Measurements from ENCODE around the gene PPT2. TPM values are rescaled to one million over a fixed set of nuclear protein-coding genes. Genes with fewer than 3 reads are reported as not detected.
A peak's percentile ranks its signal among the peaks of the same experiment; 100 is the strongest.

Gene PPT2
- total and polyA plus RNA-seq, 2 of the 8 experiments (the other 6 are each of a cell fraction or from before 2014, with no cell fraction given) = 24.1 to 39.5 TPM

DNA sequence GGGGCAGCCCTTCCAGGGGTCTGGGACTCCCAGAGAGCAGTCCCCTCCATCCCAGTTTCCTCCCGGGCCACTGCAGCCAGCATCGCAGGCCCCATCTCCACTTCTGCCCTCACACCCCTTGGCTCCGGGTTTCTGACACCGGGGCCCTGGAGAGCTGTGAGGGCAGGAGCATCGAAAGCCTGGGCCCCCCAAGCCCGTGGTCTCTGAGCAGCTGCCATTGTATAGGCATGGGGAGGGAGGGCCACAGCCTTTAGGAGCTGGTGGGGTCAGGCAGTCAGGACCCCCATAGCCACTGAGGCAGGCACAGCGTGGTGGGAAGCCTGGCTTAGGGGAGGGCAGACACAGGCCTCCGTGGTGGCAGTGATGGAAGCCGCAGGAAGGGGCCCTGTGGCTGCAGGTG lies 48.2 kb downstream of the PPT2 start:
- no peaks in the 10 kb centered on the region for H3K27me3 ChIP-seq (replicated peaks in 1 of 4; ENCODE audit: control insufficient read depth in 3 of 4, extremely low read depth in 1 of 4, insufficient read depth in 3 of 4, low read length in 3 of 4)
- no peak overlapping the region for H2BK120ac ChIP-seq (replicated peaks; ENCODE audit: low read depth, low read length)
- no peak overlapping the region for H3K23ac ChIP-seq (ENCODE audit: insufficient read length)
- H2BK5ac ChIP-seq (ENCODE audit: low read depth, low read length) = peak overlapping the region; percentile 49; the same call in 1 of the 2 replicates
- H3K4me3 ChIP-seq (ENCODE audit: extremely low read depth in 1 of 4, insufficient read depth in 2 of 4, low read depth in 3 of 4, low read length in 4 of 4) = no peak overlapping the region
- H3K23me2 ChIP-seq (ENCODE audit: low read depth, low read length) = no peaks in the 10 kb centered on the region
- no peaks in the 10 kb centered on the region for H3K79me2 ChIP-seq (ENCODE audit: control insufficient read depth in 1 of 2, insufficient read depth in 2 of 2, low read length in 2 of 2)
- H2BK15ac ChIP-seq (ENCODE audit: low read length) = no peak overlapping the region
- H2BK20ac ChIP-seq (ENCODE audit: low read length) = no peak overlapping the region
- H3K9me3 ChIP-seq (ENCODE audit: insufficient read depth in 2 of 2, low read depth in 1 of 2, low read length in 1 of 2) = no peaks in the 10 kb centered on the region
- no peak overlapping the region for H2AFZ ChIP-seq (ENCODE audit: low read length)
- no peak for DNase-seq (ENCODE audit: low read depth in 1 of 2, low spot score in 2 of 2)
- H4K91ac ChIP-seq (replicated peaks; ENCODE audit: insufficient read length, low read length) = no peak overlapping the region
- no peak overlapping the region for H4K8ac ChIP-seq (ENCODE audit: extremely low read depth, insufficient read depth, low read length)
- no peak overlapping the region for H3K9ac ChIP-seq (replicated peaks in 1 of 4; ENCODE audit: extremely low read depth in 1 of 4, low read depth in 3 of 4, low read length in 3 of 4)
- no peak overlapping the region for H3K56ac ChIP-seq (replicated peaks; ENCODE audit: insufficient read length, low read depth, low read length)
- H3K18ac ChIP-seq (ENCODE audit: extremely low read depth, low read length) = no peak overlapping the region
- H3K27ac ChIP-seq (ENCODE audit: low read depth, low read length) = no peak overlapping the region
- POLR2A ChIA-PET (ENCODE audit: partially characterized antibody) = interaction anchor here (1.4 kb wide), 2 partner anchors 14 to 17 kb away, joined by 3 to 4 read pairs; no protein-coding TSS in a partner anchor
- no peaks in the 10 kb centered on the region for H3K79me1 ChIP-seq (ENCODE audit: low read depth, low read length)
- H3K4me1 ChIP-seq (replicated peaks in 1 of 4; ENCODE audit: control insufficient read depth in 3 of 4, insufficient read depth in 4 of 4, low read length in 3 of 4) = peaks cover 0 to 6% (median 2%) of the 10 kb centered on the region in 4 experiments; a peak in 4 of 7 replicates
- no peak overlapping the region for H3K4me2 ChIP-seq (ENCODE audit: insufficient read depth in 1 of 2, low read depth in 2 of 2, low read length in 2 of 2)
- no peak overlapping the region for H3K14ac ChIP-seq (ENCODE audit: insufficient read length)
- no peak overlapping the region for H2BK12ac ChIP-seq (ENCODE audit: low read depth, low read length)
- no peak overlapping the region for H2AK5ac ChIP-seq (ENCODE audit: low read depth, low read length)
- no peaks in the 10 kb centered on the region for H3K36me3 ChIP-seq (ENCODE audit: control insufficient read depth in 2 of 4, insufficient read depth in 4 of 4, low read length in 3 of 4)
- WGBS, 2 experiments (ENCODE audit: extremely low coverage in 1 of 2, insufficient coverage in 1 of 2, insufficient read length in 1 of 2, insufficient replicate concordance in 2 of 2, low coverage in 1 of 2, low lambda C conversion rate in 2 of 2, missing lambda C conversion rate in 1 of 2) = 77% methylated on average over 9 of the region's 9 CpGs; no CpG with 5 or more reads in 1 of the 2 experiments
- CTCF ChIA-PET (ENCODE audit: partially characterized antibody) = interaction anchor here (1.8 kb wide), 1 partner anchor 19 kb away, joined by 3 read pairs; no protein-coding TSS in a partner anchor
- H4K5ac ChIP-seq (ENCODE audit: insufficient read length, low read depth, low read length) = no peak overlapping the region
- H3K4ac ChIP-seq (replicated peaks; ENCODE audit: insufficient read length, low read depth, low read length) = no peak overlapping the region
- no peak for FAIRE-seq
- H4K20me1 ChIP-seq (replicated peaks in 1 of 2; ENCODE audit: control insufficient read depth in 1 of 2, insufficient read depth in 2 of 2, low read length in 2 of 2) = no peaks in the 10 kb centered on the region
- TF ChIP-seq ATF3 (IDR thresholded peaks at IDR 0.05; ENCODE audit: insufficient read depth, low read depth, low read length) (no peak), SP4 (IDR thresholded peaks at IDR 0.05; ENCODE audit: low read length) (no peak), GTF2F1 (IDR thresholded peaks at IDR 0.05; ENCODE audit: borderline replicate concordance, low read depth, low read length) (no peak), BRCA1 (IDR thresholded peaks at IDR 0.05; ENCODE audit: low read depth, low read length) (no peak), HDAC2 (IDR thresholded peaks at IDR 0.05; ENCODE audit: borderline replicate concordance in 1 of 2, low read depth in 2 of 2, low read length in 2 of 2) (no peak), CBX5 (IDR thresholded peaks at IDR 0.05; ENCODE audit: low read depth, low read length) (no peak), SIN3A (conservative IDR thresholded peaks at IDR 0.05 in 1 of 2, IDR thresholded peaks at IDR 0.05 in 1 of 2; ENCODE audit: low read depth in 1 of 2, low read length in 2 of 2) (no peak), CREB1 (IDR thresholded peaks at IDR 0.05) (no peak), GABPA (IDR thresholded peaks at IDR 0.05; ENCODE audit: borderline replicate concordance, insufficient read depth, low read length) (no peak), TBP (IDR thresholded peaks at IDR 0.05; ENCODE audit: low read depth, low read length) (no peak), KDM4A (IDR thresholded peaks at IDR 0.05; ENCODE audit: low read depth, low read length, severe bottlenecking) (no peak), SIRT6 (IDR thresholded peaks at IDR 0.05; ENCODE audit: low read length) (no peak), SIX5 (IDR thresholded peaks at IDR 0.05; ENCODE audit: low read depth, low read length) (no peak), MAFK (IDR thresholded peaks at IDR 0.05; ENCODE audit: low read depth, low read length) (no peak)

All from H1 (cell line).